ENCODE data around the gene PDCD2L. TPM values are rescaled to one million over a fixed set of nuclear protein-coding genes. Genes with fewer than 3 reads are reported as not detected.
"Not testable (repeated sequence)": the region's sequence is repeated elsewhere in the genome, so short reads cannot be mapped to it uniquely, and the experiment has no call there.

The PDCD2L gene
- total and polyA plus RNA-seq, 9 donors: 6.6 to 15.1 (median 8.9) TPM

- Histone ChIP-seq H3K36me3 (no peaks in the 10 kb centered on the region), H3K4me3 (no peak overlapping the region)
- intact Hi-C loops (cut with DNase I): no loop called here
Observed at GRCh38 chr19:34457446-34457845, 53.2 kb downstream of the PDCD2L start.

GRCh38 chr19:34458677-34459076 lies 54.5 kb downstream of the PDCD2L start:
- Histone ChIP-seq H3K9me3 (no peaks in the 10 kb centered on the region), H3K27ac (no peak overlapping the region), H3K4me3 (no peak overlapping the region), H3K36me3 (no peaks in the 10 kb centered on the region), H3K4me1 (ENCODE audit: insufficient read depth) (peaks cover 11% of the 10 kb centered on the region), H3K27me3 (no peaks in the 10 kb centered on the region)
- TF ChIP-seq CTCF (IDR thresholded peaks at IDR 0.05) (no peak), EP300 (IDR thresholded peaks at IDR 0.05) (no peak), POLR2A (IDR thresholded peaks at IDR 0.05) (no peak)
- intact Hi-C loops (cut with DNase I): no loop called here
- 85 to 87% (median 85%) methylated on average over 5 of the region's 5 CpGs for WGBS, 3 donors
- no peak for DNase-seq

More at GRCh38 chr19:34457446-34457845, 53.2 kb downstream of the PDCD2L start:
- Histone ChIP-seq H3K9me3 (no peaks in the 10 kb centered on the region), H3K27me3 (no peaks in the 10 kb centered on the region), H3K27ac (no peak overlapping the region), H3K4me1 (ENCODE audit: insufficient read depth) (peaks cover 11% of the 10 kb centered on the region)
- 19 to 44% (median 32%) methylated on average over 4 of the region's 4 CpGs for WGBS, 3 donors
- no peak for DNase-seq
- TF ChIP-seq POLR2A (IDR thresholded peaks at IDR 0.05) (no peak), CTCF (IDR thresholded peaks at IDR 0.05) (no peak)

GRCh38 chr19:34459614-34460013 lies 55.4 kb downstream of the PDCD2L start:
- intact Hi-C loops (cut with DNase I): no loop called here
- WGBS, 3 donors: 79 to 97% (median 94%) methylated on average over 2 of the region's 2 CpGs
- H3K4me3 ChIP-seq: no peak overlapping the region
- TF ChIP-seq POLR2A (IDR thresholded peaks at IDR 0.05): no peak
- no peak overlapping the region for H3K27ac ChIP-seq
- no peak for DNase-seq
- no peaks in the 10 kb centered on the region for H3K9me3 ChIP-seq
- H3K4me1 ChIP-seq (ENCODE audit: insufficient read depth): peaks cover 11% of the 10 kb centered on the region
- H3K27me3 ChIP-seq: no peaks in the 10 kb centered on the region
- H3K36me3 ChIP-seq: no peaks in the 10 kb centered on the region

GRCh38 chr19:34461375-34462100 lies 57.3 kb downstream of the PDCD2L start:
- no peak for DNase-seq
- Histone ChIP-seq H3K27me3 (no peaks in the 10 kb centered on the region), H3K36me3 (no peaks in the 10 kb centered on the region), H3K27ac (peak overlapping the region in 1 of 2 donors; percentile 30), H3K4me1 (ENCODE audit: insufficient read depth) (peaks cover 11% of the 10 kb centered on the region), H3K4me3 (no peak overlapping the region), H3K9me3 (no peaks in the 10 kb centered on the region)
- TF ChIP-seq POLR2A (IDR thresholded peaks at IDR 0.05) (no peak), CTCF (IDR thresholded peaks at IDR 0.05) (no peak), EP300 (IDR thresholded peaks at IDR 0.05) (no peak)
- intact Hi-C loops (cut with DNase I): no loop called here
- 15 to 35% (median 20%) methylated on average over 5 of the region's 5 CpGs for WGBS, 3 donors

GRCh38 chr19:34464785-34465184 lies 60.6 kb downstream of the PDCD2L start:
- H3K36me3 ChIP-seq; H3K27me3 ChIP-seq; H3K4me3 ChIP-seq; DNase-seq; H3K9me3 ChIP-seq; H3K27ac ChIP-seq; intact Hi-C loops (cut with DNase I): not testable (repeated sequence)
- H3K4me1 ChIP-seq (ENCODE audit: insufficient read depth): peaks cover 11% of the 10 kb centered on the region
- 90 to 97% (median 94%) methylated on average over 4 of the region's 4 CpGs for WGBS, 3 donors
